Suppressor macrophage treated with lipopolysaccharide for 4 hours (primary cell): ENCODE results near the gene SLC35B2.

Experiments used
- DNase-seq: peaks from one replicate; pipeline ENCODE4 v3.0.0-alpha.2; 2020

Gene SLC35B2

GRCh38 chr6:44219815-44220784 lies 37.2 kb downstream of the SLC35B2 start:
- DNase-seq, result no peak

- peak; percentile 55 for DNase-seq
These were observed 38.1 kb downstream of the SLC35B2 start for GRCh38 chr6:44219053-44219814.

- DNase-seq, result no peak
These were observed 39.8 kb downstream of the SLC35B2 start for GRCh38 chr6:44217332-44218143.

- DNase-seq, result no peak
These were observed 40.5 kb downstream of the SLC35B2 start, which contains the start of gene MYMX for GRCh38 chr6:44216677-44217331. Gene MYMX (plus strand): TSS chr6:44216926. CDS start chr6:44217472, 546 bp downstream.

- no peak for DNase-seq
These were observed 43.0 kb downstream of the SLC35B2 start for GRCh38 chr6:44214307-44214706.

GRCh38 chr6:44211284-44211683 lies 46.0 kb downstream of the SLC35B2 start:
- DNase-seq, result peak; percentile 37

- no peak for DNase-seq
These were observed 49.4 kb downstream of the SLC35B2 start for GRCh38 chr6:44207966-44208365.
